Endothelial cell of umbilical vein (primary cell): ENCODE results near the gene MBTD1. TPM values are rescaled to one million over a fixed set of nuclear protein-coding genes. Genes with fewer than 3 reads are reported as not detected.

Source experiments
- BruUV-seq: library from RNA; stranded (reverse); fragments of 400-500 nt; replicated peaks from 2 replicates; lab custom pipeline; 2021; lab: Mats Ljungman, UMichigan
- CTCF ChIA-PET: fragments of 300-600, 350-600 bp; sonication (Branson Sonifier 250); formaldehyde crosslinking; loops from one replicate; lab custom pipeline; 2021; ENCODE audit warnings: antibody characterized with exemption, inconsistent platforms; lab: Charles Lee
- POLR2A ChIA-PET: fragments of 300-600, 350-600 bp; sonication (Branson Sonifier 250); formaldehyde crosslinking; loops from one replicate; lab custom pipeline; 2021; ENCODE audit warnings: antibody characterized with exemption, inconsistent platforms; lab: Charles Lee
- DNase-seq: peaks from one replicate; pipeline ENCODE4 v3.0.0-alpha.2; 2011; ENCODE audit warnings: low read depth, low spot score
- FAIRE-seq: peaks from 2 replicates; lab custom pipeline; 2011; peaks lifted over from hg19 to GRCh38; lab: Jason Lieb, UNC
- H2AFZ ChIP-seq: 2 replicates; pipeline ENCODE4 v1.6.0; 2012; ENCODE audit warnings: low read depth, low read length, control low read depth, inconsistent platforms
- H3K27ac ChIP-seq: 2 replicates; pipeline ENCODE4 v1.5.1; 2011; ENCODE audit warnings: low read depth, mild to moderate bottlenecking, control low read depth, low read length, moderate library complexity; ENCODE audit not compliant: insufficient read depth
- H3K27me3 ChIP-seq, 2 experiments: 2 replicates each; pipeline versions ENCODE4 v1.6.0 to v1.6.1; 2011; ENCODE audit warnings: low read length in 2 of 2, mixed read lengths in 1 of 2; ENCODE audit not compliant: control insufficient read depth in 2 of 2, insufficient read depth in 2 of 2
- H3K36me3 ChIP-seq, 2 experiments: 2 replicates in 1 of 2; 3 replicates in 1 of 2; pipeline ENCODE4 v1.5.1; 2011; ENCODE audit warnings: low read length in 2 of 2, mild to moderate bottlenecking in 1 of 2, moderate library complexity in 1 of 2; ENCODE audit not compliant: control insufficient read depth in 2 of 2, insufficient read depth in 2 of 2; ENCODE audit errors: extremely low read depth in 1 of 2
- H3K4me1 ChIP-seq: 3 replicates; pipeline ENCODE4 v1.5.1; 2011; ENCODE audit warnings: mild to moderate bottlenecking, low read length; ENCODE audit not compliant: control insufficient read depth, insufficient read depth; ENCODE audit errors: extremely low read depth
- H3K4me2 ChIP-seq: 2 replicates; pipeline ENCODE4 v1.6.1; 2011; ENCODE audit warnings: low read length, control low read depth, mixed read lengths; ENCODE audit not compliant: insufficient read depth
- H3K4me3 ChIP-seq, 3 experiments: fragments of 200-600 bp in 1 of 3; sonication (generic), shearing (Covaris generic) in 1 of 3; replicated peaks in 1 of 3; 2 replicates each; pipeline ENCODE4 v1.5.1; 2011 to 2016; ENCODE audit warnings: control low read depth in 3 of 3, low read length in 3 of 3, mild to moderate bottlenecking in 2 of 3, inconsistent platforms in 1 of 3, low read depth in 1 of 3, moderate library complexity in 1 of 3; ENCODE audit not compliant: insufficient read depth in 1 of 3
- H3K79me2 ChIP-seq: 2 replicates; pipeline ENCODE4 v1.6.0; 2012; ENCODE audit warnings: low read length, inconsistent platforms; ENCODE audit not compliant: control insufficient read depth, insufficient read depth
- H3K9ac ChIP-seq: replicated peaks from 2 replicates; pipeline ENCODE3; 2011; ENCODE audit warnings: low read length, control low read depth; ENCODE audit not compliant: insufficient read depth; ENCODE audit errors: extremely low read depth
- H3K9me1 ChIP-seq: replicated peaks from 3 replicates; pipeline ENCODE4 v1.6.0; 2011; ENCODE audit warnings: mild to moderate bottlenecking, low read length; ENCODE audit not compliant: control insufficient read depth, insufficient read depth; ENCODE audit errors: extremely low read depth
- H3K9me3 ChIP-seq: replicated peaks from 2 replicates; pipeline ENCODE4 v1.5.1; 2012; ENCODE audit warnings: low read length, inconsistent platforms; ENCODE audit not compliant: control insufficient read depth, insufficient read depth
- H4K20me1 ChIP-seq: replicated peaks from 2 replicates; pipeline ENCODE3; 2011; ENCODE audit warnings: mild to moderate bottlenecking, low read length; ENCODE audit not compliant: control insufficient read depth, insufficient read depth; ENCODE audit errors: extremely low read depth
- EZH2 ChIP-seq: IDR thresholded peaks from 2 replicates; pipeline ENCODE4 v1.6.1; 2012; ENCODE audit warnings: borderline replicate concordance, low read depth, mild to moderate bottlenecking, moderate library complexity, low read length, inconsistent platforms; ENCODE audit not compliant: severe bottlenecking
- FOS ChIP-seq: IDR thresholded peaks from 2 replicates; pipeline ENCODE4 v1.6.1; 2011; ENCODE audit warnings: mild to moderate bottlenecking, low read length, moderate library complexity, borderline replicate concordance; ENCODE audit not compliant: insufficient read depth
- GATA2 ChIP-seq: IDR thresholded peaks from 2 replicates; pipeline ENCODE4 v1.7.0; 2011; ENCODE audit warnings: low read depth, mild to moderate bottlenecking, moderate library complexity, mixed read lengths, low read length; ENCODE audit not compliant: insufficient read length, insufficient read depth
- JUN ChIP-seq: IDR thresholded peaks from 2 replicates; pipeline ENCODE4 v1.6.1; 2011; ENCODE audit warnings: borderline replicate concordance, low read depth; ENCODE audit not compliant: insufficient read length, insufficient read depth
- MYC ChIP-seq: IDR thresholded peaks from one replicate; pipeline ENCODE4 v1.6.1; 2011; ENCODE audit warnings: mild to moderate bottlenecking, low read depth, low read length
- POLR2A ChIP-seq: IDR thresholded peaks from 2 replicates; pipeline ENCODE4 v1.6.1; 2012; ENCODE audit warnings: low read depth, mild to moderate bottlenecking, control low read depth, low read length
- POLR2AphosphoS5 ChIP-seq: IDR thresholded peaks from 2 replicates; pipeline ENCODE4 v1.6.1; 2012; ENCODE audit warnings: low read depth, mild to moderate bottlenecking, control low read depth, low read length, moderate library complexity; ENCODE audit not compliant: insufficient read depth
- dilution Hi-C: fragments of 300-500 bp; cut with MboI; formaldehyde crosslinking; loops from one replicate; pipeline ENCODE4 v1.15.0; 2019; ENCODE audit warnings: low sequenced_read_pairs; ENCODE audit not compliant: extremely low pct_ligation_motif_present
- intact Hi-C: fragments of 100-400 bp; cut with micrococcal nuclease; formaldehyde crosslinking; loops from one replicate; pipeline ENCODE4 v1.10.0; 2022
- polyA plus RNA-seq, 4 experiments: library from polyadenylated mRNA; depleted of rRNA in 3 of 4; stranded (reverse) in 3 of 4; unstranded in 1 of 4; fragments of >200 nt; gene quantifications; 2 replicates each; pipeline versions ENCODE4 v1.2.1 to v1.2.3, GENCODE V29; 2011 to 2012; ENCODE audit warnings: missing spikeins in 1 of 4
- total RNA-seq: library from RNA; stranded (reverse); gene quantifications from 2 replicates; pipeline ENCODE4 v1.2.3, GENCODE V29; 2021
- TF ChIP-seq, protein P1 (sequence below), 2 donors: IDR thresholded peaks; 1 replicate in 1 of 2; 2 replicates in 1 of 2; pipeline ENCODE4 v1.5.1; 2011; ENCODE audit warnings: low read length in 2 of 2, mild to moderate bottlenecking in 2 of 2, moderate library complexity in 2 of 2, control low read depth in 1 of 2, inconsistent platforms in 1 of 2, low read depth in 1 of 2; ENCODE audit not compliant: insufficient read depth in 1 of 2; ENCODE audit errors: extremely low read depth in 1 of 2
- TF ChIP-seq, protein P2 (sequence below): IDR thresholded peaks from 2 replicates; pipeline ENCODE4 v1.6.1; 2011; ENCODE audit not compliant: insufficient read depth, insufficient read length

MBTD1 gene
- total and polyA plus RNA-seq, 2 donors (not counting 3 experiments of a cell fraction or from before 2014, with no cell fraction given), result 4.8 to 14.0 TPM

DNA sequence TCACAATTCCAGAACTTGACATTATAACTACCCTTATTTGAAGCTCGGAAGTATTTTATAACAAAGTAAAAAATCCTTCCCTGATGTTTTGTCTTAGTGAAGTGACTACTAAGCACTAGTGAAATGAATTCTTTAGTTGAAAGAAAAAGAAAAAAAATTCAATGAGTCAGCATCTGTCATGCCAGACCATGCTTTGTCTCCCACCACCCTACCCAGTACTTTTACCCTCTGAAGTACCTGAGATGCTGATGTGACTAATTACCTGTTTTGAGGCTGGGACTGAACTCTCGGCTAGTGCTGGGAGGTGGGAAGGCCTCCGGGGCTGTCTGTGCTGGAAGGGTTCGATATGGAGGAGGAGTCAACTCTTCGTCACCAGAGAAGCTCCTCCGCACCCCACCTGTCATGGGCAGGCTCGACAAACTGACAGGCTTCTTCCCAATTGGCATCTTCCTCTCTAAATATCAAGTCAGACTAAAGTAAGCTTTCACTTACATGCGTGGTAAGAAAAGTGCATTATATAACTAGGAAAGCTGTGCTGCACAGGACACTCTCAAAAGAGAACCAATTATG, 74.0 kb downstream of the MBTD1 start:
- TF ChIP-seq, protein P1, sequence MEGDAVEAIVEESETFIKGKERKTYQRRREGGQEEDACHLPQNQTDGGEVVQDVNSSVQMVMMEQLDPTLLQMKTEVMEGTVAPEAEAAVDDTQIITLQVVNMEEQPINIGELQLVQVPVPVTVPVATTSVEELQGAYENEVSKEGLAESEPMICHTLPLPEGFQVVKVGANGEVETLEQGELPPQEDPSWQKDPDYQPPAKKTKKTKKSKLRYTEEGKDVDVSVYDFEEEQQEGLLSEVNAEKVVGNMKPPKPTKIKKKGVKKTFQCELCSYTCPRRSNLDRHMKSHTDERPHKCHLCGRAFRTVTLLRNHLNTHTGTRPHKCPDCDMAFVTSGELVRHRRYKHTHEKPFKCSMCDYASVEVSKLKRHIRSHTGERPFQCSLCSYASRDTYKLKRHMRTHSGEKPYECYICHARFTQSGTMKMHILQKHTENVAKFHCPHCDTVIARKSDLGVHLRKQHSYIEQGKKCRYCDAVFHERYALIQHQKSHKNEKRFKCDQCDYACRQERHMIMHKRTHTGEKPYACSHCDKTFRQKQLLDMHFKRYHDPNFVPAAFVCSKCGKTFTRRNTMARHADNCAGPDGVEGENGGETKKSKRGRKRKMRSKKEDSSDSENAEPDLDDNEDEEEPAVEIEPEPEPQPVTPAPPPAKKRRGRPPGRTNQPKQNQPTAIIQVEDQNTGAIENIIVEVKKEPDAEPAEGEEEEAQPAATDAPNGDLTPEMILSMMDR (IDR thresholded peaks at IDR 0.05; ENCODE audit: extremely low read depth in 1 of 2, insufficient read depth in 1 of 2, low read depth in 1 of 2, low read length in 2 of 2), result no peak
- TF ChIP-seq EZH2, result no peak
- TF ChIP-seq, protein P2, sequence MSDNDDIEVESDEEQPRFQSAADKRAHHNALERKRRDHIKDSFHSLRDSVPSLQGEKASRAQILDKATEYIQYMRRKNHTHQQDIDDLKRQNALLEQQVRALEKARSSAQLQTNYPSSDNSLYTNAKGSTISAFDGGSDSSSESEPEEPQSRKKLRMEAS, result no peak
- no peak for TF ChIP-seq POLR2A
- TF ChIP-seq POLR2AphosphoS5, result no peak
- no peak for TF ChIP-seq GATA2
- no peak for TF ChIP-seq FOS
- TF ChIP-seq MYC, result no peak
- no peak for TF ChIP-seq JUN
- no TSS peak for BruUV-seq
- Histone ChIP-seq H3K9me3 (no peaks in the 10 kb centered on the region), H3K4me3 (no peak overlapping the region), H3K27me3 (no peaks in the 10 kb centered on the region), H3K9me1 (no peaks in the 10 kb centered on the region), H3K79me2 (no peaks in the 10 kb centered on the region), H3K4me1 (peaks cover 17% of the 10 kb centered on the region), H3K27ac (no peak overlapping the region), H3K9ac (no peak overlapping the region), H3K36me3 (peaks cover 0 to 11% of the 10 kb centered on the region in 2 experiments), H3K4me2 (no peak overlapping the region), H2AFZ (no peak overlapping the region), H4K20me1 (no peaks in the 10 kb centered on the region)
- FAIRE-seq (no peak), DNase-seq (no peak)
- ChIA-PET POLR2A (no interaction called here), CTCF (interaction anchor here (1.7 kb wide), 1 partner anchor 29 kb away, joined by 4 read pairs; no protein-coding TSS in a partner anchor)
- dilution Hi-C loops (no loop called here), intact Hi-C loops (no loop called here)
